GM18873 (cell line): ENCODE results near the gene PFKFB1.

ENCODE experiments used
- ATAC-seq: cut with Tn5 transposase; IDR thresholded peaks from one replicate; pipeline ENCODE4 v1.9.1; 2021; ENCODE audit warnings: mild to moderate bottlenecking, moderate library complexity, moderate number of reproducible peaks; ENCODE audit not compliant: unreplicated experiment, low FRiP score

The PFKFB1 gene

GRCh38 chrX:54994099-54994498 lies at the start of gene PFKFB1:
Gene PFKFB1, minus strand, starts transcription at chrX:54994188. Its CDS starts 181 bp downstream, at chrX:54994007.
- no peak for ATAC-seq

- no peak for ATAC-seq
Measured at GRCh38 chrX:55041514-55041913, 47.5 kb upstream of the PFKFB1 start.

GRCh38 chrX:55039471-55039870 lies 45.5 kb upstream of the PFKFB1 start:
- ATAC-seq: no peak

GRCh38 chrX:55033429-55033828 lies 39.4 kb upstream of the PFKFB1 start:
- no peak for ATAC-seq

GRCh38 chrX:55030271-55031205 lies 36.5 kb upstream of the PFKFB1 start, which contains the start of gene ALAS2:
Gene ALAS2, minus strand, starts transcription at chrX:55030977. Its CDS starts 4,977 bp downstream, at chrX:55026000.
- no peak for ATAC-seq

GRCh38 chrX:55029291-55029690 lies 35.3 kb upstream of the PFKFB1 start:
- ATAC-seq: no peak

- no peak for ATAC-seq
Measured at GRCh38 chrX:55028611-55029010, 34.6 kb upstream of the PFKFB1 start.

- ATAC-seq: no peak
Measured at GRCh38 chrX:55028040-55028439, 34.1 kb upstream of the PFKFB1 start.

GRCh38 chrX:55026840-55027239 lies 32.9 kb upstream of the PFKFB1 start:
- no peak for ATAC-seq

- ATAC-seq: no peak
Measured at GRCh38 chrX:55026143-55026542, 32.2 kb upstream of the PFKFB1 start.

GRCh38 chrX:55014897-55015299 lies 20.9 kb upstream of the PFKFB1 start:
- ATAC-seq: no peak

GRCh38 chrX:55011294-55011693 lies 17.3 kb upstream of the PFKFB1 start:
- ATAC-seq: no peak

GRCh38 chrX:55008571-55009358 lies 14.8 kb upstream of the PFKFB1 start:
- ATAC-seq: no peak

- ATAC-seq: no peak
Measured at GRCh38 chrX:55007656-55008055, 13.7 kb upstream of the PFKFB1 start.

GRCh38 chrX:55006827-55007621 lies 13.0 kb upstream of the PFKFB1 start:
- ATAC-seq: no peak

GRCh38 chrX:55005256-55005655 lies 11.3 kb upstream of the PFKFB1 start:
- ATAC-seq: no peak

GRCh38 chrX:55004231-55004630 lies 10.2 kb upstream of the PFKFB1 start:
- no peak for ATAC-seq

- peak; percentile 84 for ATAC-seq
Measured at GRCh38 chrX:54999717-55000598, 6.0 kb upstream of the PFKFB1 start, which contains the start of gene APEX2. Gene APEX2, plus strand, starts transcription at chrX:55000363. Its CDS starts 60 bp downstream, at chrX:55000423.

- no peak for ATAC-seq
Measured at GRCh38 chrX:54995621-54996020, 1.6 kb upstream of the PFKFB1 start.
